ENCODE data around the gene CPED1.

CPED1 gene

DNA sequence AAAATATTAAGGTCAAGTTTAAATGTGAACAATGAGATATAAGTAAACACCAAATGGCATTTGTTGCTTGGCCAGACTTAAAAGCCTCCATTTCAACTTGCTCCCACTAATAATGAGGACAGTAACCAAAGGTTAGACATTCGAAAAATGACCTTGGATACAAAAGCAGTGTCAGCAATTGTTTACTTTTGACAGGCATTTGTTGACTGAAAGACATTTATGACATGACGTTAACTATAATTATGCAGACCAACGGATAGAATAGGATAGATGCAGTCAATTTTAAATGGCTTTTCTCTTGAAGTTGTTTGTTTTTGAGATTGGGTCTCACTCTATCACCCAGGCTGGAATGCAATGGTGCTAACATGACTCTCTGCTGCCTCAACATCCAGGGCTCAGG lies 333.9 kb downstream of the CPED1 start:
- TF ChIP-seq, protein P1, sequence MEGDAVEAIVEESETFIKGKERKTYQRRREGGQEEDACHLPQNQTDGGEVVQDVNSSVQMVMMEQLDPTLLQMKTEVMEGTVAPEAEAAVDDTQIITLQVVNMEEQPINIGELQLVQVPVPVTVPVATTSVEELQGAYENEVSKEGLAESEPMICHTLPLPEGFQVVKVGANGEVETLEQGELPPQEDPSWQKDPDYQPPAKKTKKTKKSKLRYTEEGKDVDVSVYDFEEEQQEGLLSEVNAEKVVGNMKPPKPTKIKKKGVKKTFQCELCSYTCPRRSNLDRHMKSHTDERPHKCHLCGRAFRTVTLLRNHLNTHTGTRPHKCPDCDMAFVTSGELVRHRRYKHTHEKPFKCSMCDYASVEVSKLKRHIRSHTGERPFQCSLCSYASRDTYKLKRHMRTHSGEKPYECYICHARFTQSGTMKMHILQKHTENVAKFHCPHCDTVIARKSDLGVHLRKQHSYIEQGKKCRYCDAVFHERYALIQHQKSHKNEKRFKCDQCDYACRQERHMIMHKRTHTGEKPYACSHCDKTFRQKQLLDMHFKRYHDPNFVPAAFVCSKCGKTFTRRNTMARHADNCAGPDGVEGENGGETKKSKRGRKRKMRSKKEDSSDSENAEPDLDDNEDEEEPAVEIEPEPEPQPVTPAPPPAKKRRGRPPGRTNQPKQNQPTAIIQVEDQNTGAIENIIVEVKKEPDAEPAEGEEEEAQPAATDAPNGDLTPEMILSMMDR (IDR thresholded peaks at IDR 0.05; ENCODE audit: borderline replicate concordance, insufficient read depth, low read depth, low read length): no peak
- no peak overlapping the region for H3K4me3 ChIP-seq (ENCODE audit: low read depth, low read length)

DNA sequence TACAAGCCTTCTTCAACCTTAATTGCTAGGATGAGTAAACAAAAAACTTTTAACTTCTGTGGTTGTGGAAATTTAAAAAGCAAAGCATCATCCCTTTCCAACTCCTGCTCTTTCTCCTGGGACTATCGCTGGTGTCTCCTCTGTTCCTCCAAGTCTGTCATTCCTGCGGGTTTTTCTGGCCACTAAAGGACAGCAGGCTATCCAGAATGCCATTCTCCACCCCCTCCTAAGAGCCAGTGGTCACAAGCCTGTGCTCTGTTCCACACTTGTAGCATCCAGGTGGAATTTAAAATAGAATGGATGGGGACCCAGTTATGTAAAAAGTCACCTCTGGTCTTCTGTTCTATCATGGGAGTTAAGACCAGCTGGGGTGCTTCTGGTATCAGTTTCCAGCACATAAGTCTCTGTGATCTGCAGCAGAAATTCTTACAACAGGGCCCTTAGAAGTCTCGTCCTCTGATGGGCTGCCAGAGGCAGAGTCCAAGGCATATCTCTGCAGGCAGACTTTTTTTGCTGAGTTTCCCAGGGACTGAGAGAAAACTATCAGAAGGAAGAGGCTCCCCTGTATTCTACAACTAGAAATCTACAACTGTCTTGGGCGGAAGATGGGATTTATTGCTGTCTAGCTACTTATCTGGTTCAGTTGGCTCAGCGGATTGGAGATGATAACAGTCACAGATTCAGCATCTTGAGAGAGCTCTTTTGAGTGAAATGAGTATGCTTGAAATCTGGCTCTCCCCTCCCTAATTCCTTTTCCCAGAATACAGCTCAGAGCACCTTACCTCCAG lies 335.2 kb downstream of the CPED1 start:
- TF ChIP-seq, protein P1 (IDR thresholded peaks at IDR 0.05; ENCODE audit: borderline replicate concordance, insufficient read depth, low read depth, low read length): no peak
- H3K4me3 ChIP-seq (ENCODE audit: low read depth, low read length): no peak overlapping the region

DNA sequence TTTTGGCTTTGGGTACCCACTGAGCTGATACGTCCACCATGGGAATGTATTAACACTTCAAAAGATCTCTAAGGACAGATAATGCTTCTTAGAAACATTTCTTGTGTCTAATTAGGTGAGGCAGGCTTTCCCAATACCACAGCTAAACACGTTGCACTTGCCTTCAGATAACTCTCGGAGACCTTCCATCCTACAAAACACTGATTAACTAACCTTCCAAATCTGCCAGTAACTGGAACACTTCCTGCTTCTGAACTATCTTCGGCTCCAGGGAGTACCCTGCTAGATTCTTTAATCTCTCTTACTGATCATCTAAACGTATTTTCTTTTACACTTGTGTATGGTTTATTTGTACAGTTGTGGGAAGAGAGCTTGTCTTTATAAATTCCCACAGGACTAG lies 339.2 kb downstream of the CPED1 start:
- TF ChIP-seq, protein P1 (IDR thresholded peaks at IDR 0.05; ENCODE audit: borderline replicate concordance, insufficient read depth, low read depth, low read length): no peak
- H3K4me3 ChIP-seq (ENCODE audit: low read depth, low read length): no peak overlapping the region

DNA sequence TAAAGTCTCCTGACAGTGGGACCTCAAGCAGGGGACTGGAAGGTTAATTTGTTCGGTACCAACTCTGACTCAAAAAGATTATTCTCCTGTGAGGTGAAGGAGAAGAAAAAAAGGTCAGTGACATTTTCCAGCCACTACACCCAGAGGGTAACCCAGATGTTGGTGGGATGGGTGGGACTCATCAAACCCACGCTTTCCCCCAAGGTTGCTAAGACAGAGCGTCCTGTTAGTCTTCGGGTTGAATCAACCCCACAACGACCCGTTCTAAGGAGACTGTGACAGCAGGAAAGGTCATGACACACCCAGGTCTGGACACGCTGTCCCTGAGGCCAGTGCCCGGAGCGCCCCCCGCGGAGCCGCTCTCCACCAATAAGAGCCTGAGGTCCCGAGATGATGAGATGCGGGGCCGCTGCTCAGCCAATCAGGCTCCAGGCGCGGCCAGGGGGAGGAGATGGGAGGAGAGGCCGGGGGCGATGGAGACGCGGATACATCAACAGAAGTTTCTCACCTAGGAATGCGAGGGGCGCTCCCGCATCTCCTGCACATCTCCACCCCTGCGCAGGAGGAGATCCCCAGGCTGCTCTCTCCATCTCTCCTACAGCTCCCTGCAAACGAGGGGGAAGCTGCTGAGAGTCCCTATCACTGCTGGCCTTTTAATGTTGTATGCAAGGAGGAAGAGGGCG lies 340.1 kb downstream of the CPED1 start, which contains the start of gene WNT16:
TSS of gene WNT16 (plus strand) at position 493 of the 683 bp plus-strand sequence. CDS start 293 bp downstream, outside the sequence.
- TF ChIP-seq, protein P1 (IDR thresholded peaks at IDR 0.05; ENCODE audit: borderline replicate concordance, insufficient read depth, low read depth, low read length): no peak

DNA sequence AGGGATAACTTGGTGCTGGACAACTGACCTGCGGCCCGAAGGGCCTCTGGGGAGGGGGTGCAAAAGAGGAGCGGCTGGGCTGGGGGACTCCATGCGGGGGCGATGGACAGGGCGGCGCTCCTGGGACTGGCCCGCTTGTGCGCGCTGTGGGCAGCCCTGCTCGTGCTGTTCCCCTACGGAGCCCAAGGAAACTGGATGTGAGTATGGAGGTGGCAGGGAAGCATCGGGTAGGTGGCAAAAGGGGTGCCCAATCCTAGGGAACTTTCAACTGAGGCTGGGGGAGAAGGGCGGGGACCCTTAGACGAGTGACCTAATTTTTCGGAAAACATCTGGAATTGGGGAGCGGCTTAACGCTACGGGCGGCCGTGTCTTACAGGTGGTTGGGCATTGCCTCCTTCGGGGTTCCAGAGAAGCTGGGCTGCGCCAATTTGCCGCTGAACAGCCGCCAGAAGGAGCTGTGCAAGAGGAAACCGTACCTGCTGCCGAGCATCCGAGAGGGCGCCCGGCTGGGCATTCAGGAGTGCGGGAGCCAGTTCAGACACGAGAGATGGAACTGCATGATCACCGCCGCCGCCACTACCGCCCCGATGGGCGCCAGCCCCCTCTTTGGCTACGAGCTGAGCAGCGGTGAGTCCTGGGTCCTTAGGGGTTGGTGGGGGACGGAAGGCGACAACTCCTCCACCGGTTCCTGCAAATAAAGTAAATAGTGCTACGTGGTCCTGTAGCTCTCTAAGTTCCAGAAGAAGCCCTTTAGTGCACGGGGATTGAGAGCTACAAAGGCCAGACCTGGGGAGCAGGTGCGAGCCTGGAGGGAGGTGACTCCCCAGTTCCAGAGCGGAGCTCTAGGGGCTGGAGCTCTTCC lies 340.9 kb downstream of the CPED1 start:
- no peak overlapping the region for H3K4me3 ChIP-seq (ENCODE audit: low read depth, low read length)

More for the DNA sequence above, 340.1 kb downstream of the CPED1 start, which contains the start of gene WNT16:
- no peak within 1 kb of the TSS for H3K4me3 ChIP-seq (ENCODE audit: low read depth, low read length)

DNA sequence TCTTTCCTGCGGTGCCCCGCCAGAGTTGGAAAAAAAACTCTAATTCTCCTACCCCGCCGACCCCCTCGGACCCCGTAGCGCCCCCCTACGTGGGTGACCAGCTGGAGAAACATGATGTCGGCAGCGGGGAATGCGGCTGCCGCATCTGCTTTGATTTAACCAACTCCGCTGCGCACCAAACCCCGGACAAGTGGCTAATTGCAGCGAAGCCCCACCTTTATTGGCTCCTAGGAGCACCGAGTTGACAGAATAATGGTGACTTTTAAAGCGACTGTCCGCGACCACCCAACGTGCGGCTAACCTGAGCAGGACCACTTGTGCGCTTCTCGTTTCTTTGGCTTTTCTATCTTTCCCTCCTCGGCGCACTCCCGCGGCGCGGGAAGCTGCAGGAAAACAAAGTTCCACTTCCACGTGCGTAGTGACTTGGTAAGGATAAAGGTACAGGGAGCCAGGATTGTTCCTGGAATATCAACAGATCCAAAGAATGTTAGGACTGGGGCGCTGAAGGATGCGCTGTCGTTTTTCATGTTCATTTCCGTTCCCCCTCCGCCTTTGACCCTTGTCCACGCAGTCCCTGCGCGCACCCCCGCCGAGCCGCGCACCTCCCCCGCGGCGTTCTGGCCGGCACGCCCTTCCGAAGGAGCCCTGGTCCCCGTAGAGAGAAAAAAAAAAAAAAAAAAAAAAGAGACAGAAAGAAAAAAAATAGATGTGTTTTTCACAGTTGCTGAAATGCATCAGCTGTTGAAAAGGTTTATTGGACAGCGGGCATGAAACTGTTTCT lies 341.7 kb downstream of the CPED1 start:
- TF ChIP-seq, protein P1 (IDR thresholded peaks at IDR 0.05; ENCODE audit: borderline replicate concordance, insufficient read depth, low read depth, low read length): no peak
- H3K4me3 ChIP-seq (ENCODE audit: low read depth, low read length): no peak overlapping the region

More for the DNA sequence above, 340.9 kb downstream of the CPED1 start:
- TF ChIP-seq, protein P1 (IDR thresholded peaks at IDR 0.05; ENCODE audit: borderline replicate concordance, insufficient read depth, low read depth, low read length): no peak; the same call in 1 of the 2 replicates

Measured in GM12875 (cell line).